ENCODE data around the gene TMEM11.

Gene TMEM11, protein sequence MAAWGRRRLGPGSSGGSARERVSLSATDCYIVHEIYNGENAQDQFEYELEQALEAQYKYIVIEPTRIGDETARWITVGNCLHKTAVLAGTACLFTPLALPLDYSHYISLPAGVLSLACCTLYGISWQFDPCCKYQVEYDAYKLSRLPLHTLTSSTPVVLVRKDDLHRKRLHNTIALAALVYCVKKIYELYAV

DNA sequence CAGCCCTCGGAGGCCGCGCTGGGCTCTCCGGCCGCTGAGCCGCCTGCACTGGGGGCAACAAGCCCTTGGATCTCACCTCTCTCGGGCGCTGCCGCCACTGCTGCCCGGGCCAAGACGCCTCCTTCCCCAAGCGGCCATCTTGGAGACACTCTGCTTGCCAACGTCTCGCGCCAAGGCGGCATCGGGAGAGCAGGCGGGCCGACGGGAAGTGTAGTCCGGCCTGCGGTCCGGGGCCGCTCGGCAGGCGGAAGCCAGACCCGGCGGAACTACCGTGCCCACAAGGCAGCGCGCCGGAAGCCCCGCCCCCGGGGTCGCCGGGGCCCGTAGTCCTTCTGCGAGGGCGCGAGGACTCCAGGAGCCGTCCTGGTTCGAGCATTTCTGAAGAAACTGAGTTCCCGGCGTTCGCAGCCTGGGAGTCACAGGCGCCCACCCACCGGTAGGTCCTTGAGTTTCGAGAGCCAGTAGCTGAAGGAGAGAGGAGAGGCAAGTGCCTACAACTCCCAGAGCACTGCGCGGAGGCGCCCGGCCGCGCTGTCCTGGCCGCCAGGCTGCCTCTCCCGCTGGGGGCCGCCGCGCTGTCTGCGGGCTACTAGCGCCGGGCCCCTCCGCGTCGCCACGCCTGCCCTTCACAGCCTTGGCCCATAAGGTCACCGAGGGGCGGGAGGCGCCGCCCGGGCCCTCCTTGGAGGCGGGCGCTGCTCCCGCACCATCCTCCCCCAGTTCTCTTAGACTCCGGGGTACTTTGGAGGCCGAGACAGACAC is at the start of gene TMEM11:
TMEM11 (minus strand) TSS at position 147 of the 762 bp plus-strand sequence; CDS start at position 138, 9 bp downstream.
- TF ChIP-seq, protein P1, sequence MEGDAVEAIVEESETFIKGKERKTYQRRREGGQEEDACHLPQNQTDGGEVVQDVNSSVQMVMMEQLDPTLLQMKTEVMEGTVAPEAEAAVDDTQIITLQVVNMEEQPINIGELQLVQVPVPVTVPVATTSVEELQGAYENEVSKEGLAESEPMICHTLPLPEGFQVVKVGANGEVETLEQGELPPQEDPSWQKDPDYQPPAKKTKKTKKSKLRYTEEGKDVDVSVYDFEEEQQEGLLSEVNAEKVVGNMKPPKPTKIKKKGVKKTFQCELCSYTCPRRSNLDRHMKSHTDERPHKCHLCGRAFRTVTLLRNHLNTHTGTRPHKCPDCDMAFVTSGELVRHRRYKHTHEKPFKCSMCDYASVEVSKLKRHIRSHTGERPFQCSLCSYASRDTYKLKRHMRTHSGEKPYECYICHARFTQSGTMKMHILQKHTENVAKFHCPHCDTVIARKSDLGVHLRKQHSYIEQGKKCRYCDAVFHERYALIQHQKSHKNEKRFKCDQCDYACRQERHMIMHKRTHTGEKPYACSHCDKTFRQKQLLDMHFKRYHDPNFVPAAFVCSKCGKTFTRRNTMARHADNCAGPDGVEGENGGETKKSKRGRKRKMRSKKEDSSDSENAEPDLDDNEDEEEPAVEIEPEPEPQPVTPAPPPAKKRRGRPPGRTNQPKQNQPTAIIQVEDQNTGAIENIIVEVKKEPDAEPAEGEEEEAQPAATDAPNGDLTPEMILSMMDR (IDR thresholded peaks at IDR 0.05; ENCODE audit: low read depth, low read length, missing control alignments) = peak; percentile 11
- peak; percentile 85 for DNase-seq (ENCODE audit: low read depth)
- peak within 1 kb of the TSS; percentile 91 for H3K4me3 ChIP-seq (ENCODE audit: low read depth, low read length)

DNA sequence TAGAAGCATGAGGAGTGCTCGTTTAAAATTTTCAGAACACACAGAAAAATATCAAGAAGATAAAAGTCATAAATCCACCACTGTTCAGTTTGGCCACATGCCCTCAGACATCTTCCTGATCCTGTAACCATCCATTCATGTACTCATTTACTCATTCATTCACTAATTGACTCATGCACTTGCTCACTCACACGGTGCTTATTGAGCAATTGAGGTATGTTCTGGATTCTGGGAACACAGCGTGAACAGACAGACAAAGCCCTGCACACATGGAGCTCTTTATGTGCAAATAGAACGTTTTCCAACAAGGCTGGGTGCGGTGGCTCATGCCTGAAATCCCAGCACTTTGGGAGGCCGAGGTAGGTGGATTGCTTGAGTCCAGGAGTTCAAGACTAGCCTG is 49.4 kb upstream of the TMEM11 start:
- TF ChIP-seq, protein P1 (IDR thresholded peaks at IDR 0.05; ENCODE audit: low read depth, low read length, missing control alignments) = no peak
- DNase-seq (ENCODE audit: low read depth) = no peak
- no peak overlapping the region for H3K4me3 ChIP-seq (ENCODE audit: low read depth, low read length)

DNA sequence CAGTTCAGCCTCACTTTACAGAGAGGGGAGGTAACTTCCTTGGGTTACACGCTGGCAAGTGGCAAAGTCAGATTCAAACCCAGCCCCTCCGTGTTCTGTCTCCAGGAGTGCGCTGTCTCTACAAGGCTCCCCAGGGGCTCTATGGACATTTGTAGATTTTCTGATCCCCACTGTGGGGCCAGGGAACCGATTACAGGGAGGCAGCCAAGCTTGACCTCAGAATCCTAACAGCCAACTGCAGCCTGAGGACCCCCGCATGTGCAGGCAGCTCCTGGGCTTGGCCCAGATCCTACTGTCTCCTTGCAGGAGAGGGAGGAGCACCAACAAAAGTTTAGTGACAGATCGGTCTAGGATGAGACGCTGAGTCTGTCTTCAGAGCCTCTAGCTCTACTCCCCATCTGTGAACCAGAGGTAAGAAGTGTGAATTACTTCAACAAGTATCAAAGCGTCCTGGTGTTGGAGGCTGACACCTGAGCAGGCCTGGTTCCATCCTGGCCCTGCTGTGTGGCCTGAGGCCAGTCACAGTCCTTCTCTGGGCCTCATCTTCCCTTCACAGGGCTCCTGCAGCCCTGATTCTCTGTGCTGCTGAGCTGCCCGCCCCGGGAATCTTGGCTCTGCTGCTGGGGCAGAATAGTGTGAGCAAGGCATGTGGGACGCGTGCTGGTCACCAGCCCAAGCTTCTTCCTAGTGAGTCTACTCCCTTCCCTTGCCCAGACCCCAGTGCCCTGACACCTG is 48.5 kb upstream of the TMEM11 start:
- no peak overlapping the region for H3K4me3 ChIP-seq (ENCODE audit: low read depth, low read length)
- no peak for DNase-seq (ENCODE audit: low read depth)
- TF ChIP-seq, protein P1 (IDR thresholded peaks at IDR 0.05; ENCODE audit: low read depth, low read length, missing control alignments) = no peak

DNA sequence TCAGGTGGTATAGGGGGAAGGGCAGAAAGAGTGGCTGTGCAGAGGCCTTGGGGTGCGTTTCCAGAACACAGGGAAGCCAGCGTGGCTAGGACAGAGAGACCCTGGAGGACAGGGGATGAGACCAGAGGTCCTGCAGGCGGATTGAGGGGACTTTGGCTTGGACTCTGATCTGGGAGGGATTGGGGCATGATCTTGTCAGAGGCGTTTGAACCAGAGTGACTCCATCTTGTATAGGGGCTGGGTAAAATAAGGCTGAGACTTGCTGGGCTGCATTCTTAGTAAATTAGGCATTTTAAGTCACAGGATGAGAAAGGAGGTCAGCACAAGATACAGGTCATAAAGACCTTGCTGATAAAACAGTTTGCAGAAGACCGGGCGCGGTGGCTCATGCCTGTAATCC is 44.6 kb upstream of the TMEM11 start:
- TF ChIP-seq, protein P1 (IDR thresholded peaks at IDR 0.05; ENCODE audit: low read depth, low read length, missing control alignments) = no peak
- H3K4me3 ChIP-seq (ENCODE audit: low read depth, low read length) = no peak overlapping the region
- DNase-seq (ENCODE audit: low read depth) = no peak

DNA sequence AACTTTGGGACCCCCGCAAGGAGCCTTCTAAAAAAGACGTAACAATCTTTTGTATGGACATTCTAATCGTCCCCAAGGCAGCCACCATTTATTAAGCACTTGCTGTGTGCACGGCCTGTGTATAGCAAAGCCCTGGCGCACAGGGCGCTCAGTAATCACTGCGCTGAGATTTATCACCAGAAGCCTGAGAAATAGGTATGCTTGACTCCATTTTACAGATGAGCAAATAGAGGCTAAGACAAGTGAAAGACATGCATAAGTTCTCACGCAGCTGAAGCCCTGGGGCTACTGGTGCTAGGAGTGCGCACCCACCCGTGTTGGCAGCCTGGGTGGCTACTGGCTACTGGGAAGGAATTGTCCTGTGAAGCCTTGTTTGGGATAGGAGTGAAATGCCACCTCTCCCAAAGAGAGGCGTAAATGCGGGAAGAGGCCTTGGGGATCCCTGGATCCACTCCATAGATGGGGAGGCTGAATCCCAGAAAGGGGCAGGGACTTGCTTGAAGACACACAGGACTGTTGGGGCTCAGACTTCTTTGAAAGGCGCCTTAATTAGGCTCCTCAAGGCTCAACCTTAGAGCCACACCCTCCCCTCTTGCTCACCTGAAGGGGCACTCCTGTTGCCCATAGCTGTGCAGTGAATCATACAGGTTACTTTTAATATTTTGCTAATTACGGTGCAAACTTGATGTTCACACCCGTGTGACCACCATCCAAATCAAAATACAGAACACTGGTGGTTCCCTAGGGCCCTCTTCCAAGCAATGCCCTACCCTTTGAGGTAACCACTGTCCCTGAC is 39.9 kb upstream of the TMEM11 start:
- DNase-seq (ENCODE audit: low read depth) = no peak
- TF ChIP-seq, protein P1 (IDR thresholded peaks at IDR 0.05; ENCODE audit: low read depth, low read length, missing control alignments) = no peak
- peak overlapping the region; percentile 54 for H3K4me3 ChIP-seq (ENCODE audit: low read depth, low read length)

DNA sequence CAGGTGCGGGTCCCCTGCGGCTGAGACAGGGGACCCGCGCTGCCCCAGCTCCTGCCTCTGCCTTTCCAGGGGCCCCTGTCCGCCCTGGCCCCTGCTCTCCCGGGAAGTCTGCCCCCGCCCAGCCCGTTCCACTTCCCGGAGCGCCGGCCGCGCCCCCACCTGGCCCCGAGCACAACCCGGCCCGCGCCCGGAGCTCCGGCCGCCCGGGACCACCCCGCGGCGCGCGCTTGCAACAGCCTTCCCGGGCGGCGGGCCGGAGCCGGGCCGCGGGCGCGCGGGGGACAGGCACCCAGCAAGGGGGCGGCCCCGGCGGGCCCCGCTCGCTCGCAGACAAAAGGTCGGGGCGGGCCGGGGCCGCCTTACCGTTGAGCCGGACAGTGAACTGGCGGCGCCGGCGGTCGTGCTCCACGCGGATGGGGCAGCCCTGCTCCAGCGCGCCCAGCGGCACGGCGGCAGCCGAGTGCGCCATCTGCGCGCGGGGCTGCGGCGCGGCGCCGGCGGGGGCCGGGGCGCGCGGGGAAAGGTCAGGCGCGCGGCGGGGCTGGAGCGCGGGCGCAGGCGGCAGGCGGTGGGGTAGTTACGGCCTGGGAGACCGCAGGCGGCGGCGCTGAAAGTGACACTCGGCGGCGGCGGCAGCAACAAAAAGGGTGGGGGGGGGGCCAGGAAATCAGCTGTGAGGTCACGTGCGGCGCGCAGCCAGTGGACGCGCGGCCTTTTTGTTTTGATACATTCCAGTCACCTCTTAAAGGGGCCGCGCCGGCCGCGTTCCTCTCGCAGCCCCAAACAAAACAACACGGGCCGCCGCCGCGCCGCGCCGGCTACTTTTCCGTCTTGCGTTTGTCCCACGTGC is 39.1 kb upstream of the TMEM11 start, which contains the start of gene NATD1:
NATD1 (minus strand) TSS at position 615 of the 850 bp plus-strand sequence; CDS start at position 469, 146 bp downstream.
- DNase-seq (ENCODE audit: low read depth) = peak; percentile 47
- H3K4me3 ChIP-seq (ENCODE audit: low read depth, low read length) = peak within 1 kb of the TSS; percentile 54
- TF ChIP-seq, protein P1 (IDR thresholded peaks at IDR 0.05; ENCODE audit: low read depth, low read length, missing control alignments) = no peak
